ENCODE data around the gene RNF187. TPM values are rescaled to one million over a fixed set of nuclear protein-coding genes. Genes with fewer than 3 reads are reported as not detected.

Gene RNF187
- total RNA-seq, 1 donor from 2014 or later, result 94.8 TPM

DNA sequence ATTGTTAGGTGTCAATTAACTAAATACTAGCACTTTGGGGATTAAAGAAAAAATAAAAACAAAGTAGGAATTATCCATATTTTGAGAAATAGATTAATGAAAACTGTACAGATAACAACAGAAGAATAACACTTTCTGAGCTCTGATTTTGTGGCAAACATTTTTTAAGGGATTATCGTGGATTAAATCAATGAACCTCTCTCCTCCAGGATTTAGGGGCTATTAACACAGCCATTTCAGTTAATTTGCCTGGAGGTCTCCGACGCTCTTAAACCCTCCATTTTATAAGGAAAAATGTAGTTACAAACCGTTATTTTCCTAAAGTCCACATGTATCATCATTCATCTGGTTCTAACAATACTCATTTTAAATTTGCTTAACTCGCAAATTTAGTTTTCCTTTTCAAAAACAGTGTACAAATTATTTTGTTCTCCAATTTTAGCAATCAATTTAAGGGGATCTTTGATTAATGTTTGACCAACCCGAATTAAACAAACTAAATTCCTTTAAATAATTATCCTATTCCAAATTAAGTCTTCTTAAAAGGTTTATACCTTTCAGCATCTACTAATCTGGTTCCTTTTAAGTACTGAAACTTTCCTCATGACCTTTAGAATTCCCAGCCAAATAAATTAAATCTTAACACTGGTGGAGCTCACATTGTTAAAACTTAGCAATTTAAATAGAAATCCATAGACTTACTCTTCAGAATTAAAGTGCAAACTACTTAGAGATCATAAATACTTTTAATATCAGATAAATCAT is 30.7 kb upstream of the RNF187 start:
- Mint-ChIP-seq H3K9me3 (ENCODE audit: low read depth) (no peaks in the 10 kb centered on the region), H3K4me1 (ENCODE audit: low read depth) (peaks cover 12% of the 10 kb centered on the region), H3K27me3 (peaks cover 9% of the 10 kb centered on the region), H3K4me3 (ENCODE audit: low read depth) (peak overlapping the region; percentile 95), H3K27ac (peak overlapping the region; percentile 98), H3K36me3 (ENCODE audit: insufficient read depth) (peaks cover 3% of the 10 kb centered on the region)
- TF ChIP-seq, protein P1, sequence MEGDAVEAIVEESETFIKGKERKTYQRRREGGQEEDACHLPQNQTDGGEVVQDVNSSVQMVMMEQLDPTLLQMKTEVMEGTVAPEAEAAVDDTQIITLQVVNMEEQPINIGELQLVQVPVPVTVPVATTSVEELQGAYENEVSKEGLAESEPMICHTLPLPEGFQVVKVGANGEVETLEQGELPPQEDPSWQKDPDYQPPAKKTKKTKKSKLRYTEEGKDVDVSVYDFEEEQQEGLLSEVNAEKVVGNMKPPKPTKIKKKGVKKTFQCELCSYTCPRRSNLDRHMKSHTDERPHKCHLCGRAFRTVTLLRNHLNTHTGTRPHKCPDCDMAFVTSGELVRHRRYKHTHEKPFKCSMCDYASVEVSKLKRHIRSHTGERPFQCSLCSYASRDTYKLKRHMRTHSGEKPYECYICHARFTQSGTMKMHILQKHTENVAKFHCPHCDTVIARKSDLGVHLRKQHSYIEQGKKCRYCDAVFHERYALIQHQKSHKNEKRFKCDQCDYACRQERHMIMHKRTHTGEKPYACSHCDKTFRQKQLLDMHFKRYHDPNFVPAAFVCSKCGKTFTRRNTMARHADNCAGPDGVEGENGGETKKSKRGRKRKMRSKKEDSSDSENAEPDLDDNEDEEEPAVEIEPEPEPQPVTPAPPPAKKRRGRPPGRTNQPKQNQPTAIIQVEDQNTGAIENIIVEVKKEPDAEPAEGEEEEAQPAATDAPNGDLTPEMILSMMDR (IDR thresholded peaks at IDR 0.05; ENCODE audit: unreplicated experiment), result no peak
- DNase-seq (ENCODE audit: low spot score, unreplicated experiment), result no peak

DNA sequence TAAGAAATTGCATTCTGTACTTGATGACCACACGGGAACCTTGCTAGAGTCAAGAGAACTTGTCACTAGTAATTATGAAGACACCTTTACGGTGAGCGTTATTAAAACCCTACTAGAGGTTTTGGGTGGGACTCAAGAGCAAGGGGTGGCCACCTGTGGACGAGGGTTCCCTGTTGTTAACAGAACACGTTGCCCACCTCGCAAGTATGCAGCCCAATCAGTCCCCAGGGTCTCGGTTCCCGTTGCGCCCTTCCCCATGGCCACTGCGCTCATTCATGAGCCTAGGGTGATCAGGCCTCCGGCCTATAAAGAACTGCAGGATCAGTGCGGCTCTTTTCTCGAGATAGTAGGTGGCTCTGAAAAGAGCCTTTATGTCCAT is 30.2 kb upstream of the RNF187 start:
- Mint-ChIP-seq H3K4me1 (ENCODE audit: low read depth) (peaks cover 12% of the 10 kb centered on the region), H3K27me3 (peaks cover 13% of the 10 kb centered on the region), H3K36me3 (ENCODE audit: insufficient read depth) (peaks cover 3% of the 10 kb centered on the region), H3K4me3 (ENCODE audit: low read depth) (peak overlapping the region; percentile 95), H3K9me3 (ENCODE audit: low read depth) (no peaks in the 10 kb centered on the region), H3K27ac (peak overlapping the region; percentile 98)
- TF ChIP-seq, protein P1 (IDR thresholded peaks at IDR 0.05; ENCODE audit: unreplicated experiment), result no peak
- DNase-seq (ENCODE audit: low spot score, unreplicated experiment), result no peak

DNA sequence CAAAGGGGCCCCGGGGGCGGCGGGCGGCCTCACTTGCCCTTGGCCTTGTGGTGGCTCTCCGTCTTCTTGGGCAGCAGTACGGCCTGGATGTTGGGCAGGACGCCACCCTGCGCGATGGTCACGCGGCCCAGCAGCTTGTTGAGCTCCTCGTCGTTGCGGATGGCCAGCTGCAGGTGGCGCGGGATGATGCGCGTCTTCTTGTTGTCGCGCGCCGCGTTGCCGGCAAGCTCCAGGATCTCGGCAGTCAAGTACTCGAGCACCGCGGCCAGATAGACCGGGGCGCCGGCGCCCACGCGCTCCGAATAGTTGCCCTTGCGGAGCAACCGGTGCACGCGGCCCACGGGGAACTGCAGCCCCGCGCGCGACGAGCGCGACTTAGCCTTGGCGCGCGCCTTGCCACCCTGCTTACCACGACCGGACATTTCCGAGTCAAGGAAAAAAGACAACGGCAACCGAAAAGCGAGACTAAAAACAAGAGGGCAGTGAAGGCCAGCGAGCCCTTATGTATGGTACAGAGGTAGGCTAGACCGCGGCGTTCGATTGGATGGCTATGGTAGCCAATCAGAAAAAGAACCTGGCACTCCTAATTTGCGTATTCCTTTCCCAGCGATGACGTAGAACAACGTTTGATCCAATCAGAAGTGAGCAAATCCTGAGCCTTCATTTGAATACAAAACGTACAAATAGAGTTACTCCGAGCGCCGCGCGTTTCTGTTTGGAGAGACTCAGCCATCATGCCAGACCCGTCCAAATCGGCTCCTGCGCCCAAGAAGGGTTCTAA is 29.6 kb upstream of the RNF187 start:
- TF ChIP-seq, protein P1 (IDR thresholded peaks at IDR 0.05; ENCODE audit: unreplicated experiment), result peak; percentile 54
- H3K36me3 Mint-ChIP-seq (ENCODE audit: insufficient read depth), result peaks cover 3% of the 10 kb centered on the region
- DNase-seq (ENCODE audit: low spot score, unreplicated experiment), result peak; percentile 77
- no peaks in the 10 kb centered on the region for H3K9me3 Mint-ChIP-seq (ENCODE audit: low read depth)
- peak overlapping the region; percentile 98 for H3K27ac Mint-ChIP-seq
- H3K27me3 Mint-ChIP-seq, result peaks cover 18% of the 10 kb centered on the region
- H3K4me3 Mint-ChIP-seq (ENCODE audit: low read depth), result peak overlapping the region; percentile 95
- H3K4me1 Mint-ChIP-seq (ENCODE audit: low read depth), result peaks cover 13% of the 10 kb centered on the region

DNA sequence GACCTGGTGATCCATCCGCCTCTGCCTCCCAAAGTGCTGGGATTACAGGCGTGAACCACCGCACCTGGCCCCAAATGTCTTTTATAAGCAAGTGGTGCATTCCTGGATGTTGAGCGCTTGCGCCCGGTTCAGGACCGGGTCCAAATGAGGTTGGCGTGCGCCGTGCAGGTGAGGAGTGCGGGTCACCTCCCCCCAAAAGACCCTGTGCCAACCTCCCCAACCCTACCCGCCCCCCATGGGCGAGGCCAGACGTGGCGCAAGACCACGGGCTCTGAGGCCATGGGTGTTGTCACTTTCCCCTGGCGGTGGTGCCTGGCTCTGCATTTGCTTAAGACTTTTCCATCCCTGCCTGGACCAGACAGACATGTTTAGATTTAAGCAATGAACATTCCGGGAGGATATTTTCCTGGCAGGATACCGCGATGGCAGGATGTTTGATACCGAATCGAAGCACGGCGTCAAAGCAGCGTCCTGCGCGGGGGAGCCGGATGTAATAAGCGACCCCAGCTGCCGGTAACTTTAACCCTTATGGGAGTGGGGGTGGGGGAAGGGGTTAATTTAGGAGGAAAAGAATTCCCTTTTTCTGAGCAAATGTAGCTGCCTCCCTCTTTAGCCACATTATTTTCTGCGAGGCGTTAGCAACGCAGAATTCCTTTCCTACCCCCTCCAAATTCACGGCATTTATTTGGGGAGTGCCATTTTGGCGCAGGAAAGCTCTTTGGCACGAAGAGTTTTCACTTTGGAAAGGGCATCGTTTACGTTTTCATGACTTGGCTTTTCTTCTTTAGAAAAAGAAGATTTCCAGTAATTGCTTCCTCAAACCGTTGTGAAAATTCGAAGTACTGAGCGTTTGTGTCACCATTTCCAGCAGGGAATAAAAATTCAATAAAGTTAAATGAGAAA is 27.8 kb upstream of the RNF187 start:
- TF ChIP-seq, protein P1 (IDR thresholded peaks at IDR 0.05; ENCODE audit: unreplicated experiment), result peak; percentile 84
- Mint-ChIP-seq H3K36me3 (ENCODE audit: insufficient read depth) (peaks cover 2% of the 10 kb centered on the region), H3K27ac (peak overlapping the region; percentile 98), H3K9me3 (ENCODE audit: low read depth) (no peaks in the 10 kb centered on the region), H3K27me3 (peaks cover 29% of the 10 kb centered on the region), H3K4me1 (ENCODE audit: low read depth) (peaks cover 15% of the 10 kb centered on the region), H3K4me3 (ENCODE audit: low read depth) (peak overlapping the region; percentile 95)
- DNase-seq (ENCODE audit: low spot score, unreplicated experiment), result peak; percentile 39

DNA sequence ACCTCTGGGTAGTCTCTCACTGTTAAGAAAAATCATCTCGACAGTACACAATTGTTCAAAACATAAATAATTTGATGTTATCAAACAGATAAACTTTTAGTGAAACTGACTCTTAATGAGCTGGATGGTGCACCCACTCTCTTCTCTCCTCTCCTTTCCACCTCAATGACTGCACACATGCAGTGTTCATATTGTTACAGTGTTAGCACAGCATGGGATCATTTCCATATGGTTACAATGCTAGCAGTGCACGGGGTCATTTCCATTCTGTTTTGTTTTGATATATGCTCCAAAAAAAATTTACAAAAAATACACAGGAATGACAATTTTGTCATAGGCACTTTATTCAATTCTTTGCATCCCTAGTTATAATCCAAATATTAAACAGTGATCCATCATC is 26.4 kb upstream of the RNF187 start:
- H3K27me3 Mint-ChIP-seq, result peaks cover 43% of the 10 kb centered on the region

More for the DNA sequence above, 26.4 kb upstream of the RNF187 start:
- Mint-ChIP-seq H3K36me3 (ENCODE audit: insufficient read depth) (no peaks in the 10 kb centered on the region), H3K4me3 (ENCODE audit: low read depth) (peak overlapping the region; percentile 8), H3K9me3 (ENCODE audit: low read depth) (no peaks in the 10 kb centered on the region), H3K27ac (no peak overlapping the region), H3K4me1 (ENCODE audit: low read depth) (peaks cover 18% of the 10 kb centered on the region)
- DNase-seq (ENCODE audit: low spot score, unreplicated experiment), result no peak
- TF ChIP-seq, protein P1 (IDR thresholded peaks at IDR 0.05; ENCODE audit: unreplicated experiment), result no peak

All from progenitor cell of endocrine pancreas (in vitro differentiated cells).